Keratinocyte (primary cell): ENCODE results near the gene ITPK1. TPM values are rescaled to one million over a fixed set of nuclear protein-coding genes. Genes with fewer than 3 reads are reported as not detected.

Source experiments
- DNase-seq: peaks from one replicate; pipeline ENCODE4 v3.0.0-alpha.2; 2011; ENCODE audit warnings: low read depth, missing footprints, low spot score
- FAIRE-seq: peaks from 2 replicates; lab custom pipeline; 2011; peaks lifted over from hg19 to GRCh38; lab: Jason Lieb, UNC
- H2AFZ ChIP-seq: 2 replicates; pipeline ENCODE4 v1.6.0; 2012; ENCODE audit warnings: low read length, control low read depth, inconsistent platforms; ENCODE audit not compliant: control insufficient read depth
- H3K27ac ChIP-seq: 2 replicates; pipeline ENCODE4 v1.5.1; 2011; ENCODE audit warnings: low read length; ENCODE audit not compliant: control insufficient read depth, insufficient read depth
- H3K27me3 ChIP-seq: 3 replicates; pipeline ENCODE4 v1.6.0; 2011; ENCODE audit warnings: low read length; ENCODE audit not compliant: control insufficient read depth, insufficient read depth; ENCODE audit errors: extremely low read depth
- H3K36me3 ChIP-seq, 2 experiments: 2 replicates in 1 of 2; 3 replicates in 1 of 2; pipeline ENCODE4 v1.5.1; 2011; ENCODE audit warnings: low read length in 2 of 2, mild to moderate bottlenecking in 1 of 2; ENCODE audit not compliant: control insufficient read depth in 2 of 2, insufficient read depth in 2 of 2; ENCODE audit errors: extremely low read depth in 1 of 2
- H3K4me1 ChIP-seq: 3 replicates; pipeline ENCODE4 v1.5.1; 2011; ENCODE audit warnings: low read length; ENCODE audit not compliant: control insufficient read depth, insufficient read depth; ENCODE audit errors: extremely low read depth
- H3K4me2 ChIP-seq: 3 replicates; pipeline ENCODE4 v1.6.0; 2011; ENCODE audit warnings: low read depth, low read length; ENCODE audit not compliant: control insufficient read depth, insufficient read depth; ENCODE audit errors: extremely low read depth
- H3K4me3 ChIP-seq, 3 experiments: fragments of 200-600 bp in 1 of 3; sonication (generic) in 1 of 3; 2 replicates in 2 of 3; 3 replicates in 1 of 3; pipeline ENCODE4 v1.5.1; 2011 to 2016; ENCODE audit warnings: low read length in 3 of 3, mild to moderate bottlenecking in 3 of 3, control low read depth in 2 of 3, inconsistent platforms in 1 of 3, low read depth in 1 of 3, mixed read lengths in 1 of 3, mixed run types in 1 of 3, moderate library complexity in 1 of 3; ENCODE audit not compliant: control insufficient read depth in 2 of 3, insufficient read depth in 2 of 3; ENCODE audit errors: extremely low read depth in 1 of 3
- H3K79me2 ChIP-seq: 2 replicates; pipeline ENCODE4 v1.6.0; 2012; ENCODE audit warnings: low read length; ENCODE audit not compliant: control insufficient read depth, insufficient read depth
- H3K9ac ChIP-seq: 3 replicates; pipeline ENCODE4 v1.6.0; 2011; ENCODE audit warnings: low read length; ENCODE audit not compliant: control insufficient read depth, insufficient read depth; ENCODE audit errors: extremely low read depth
- H3K9me1 ChIP-seq: 3 replicates; pipeline ENCODE4 v1.6.0; 2011; ENCODE audit warnings: low read length; ENCODE audit not compliant: control insufficient read depth, insufficient read depth; ENCODE audit errors: extremely low read depth
- H3K9me3 ChIP-seq: 2 replicates; pipeline ENCODE4 v1.5.1; 2012; ENCODE audit warnings: low read depth, low read length; ENCODE audit not compliant: control insufficient read depth
- H4K20me1 ChIP-seq: 3 replicates; pipeline ENCODE4 v1.6.0; 2011; ENCODE audit warnings: low read length; ENCODE audit not compliant: control insufficient read depth, insufficient read depth; ENCODE audit errors: extremely low read depth
- CTCF ChIP-seq, 3 experiments: IDR thresholded peaks in 1 of 3; conservative IDR thresholded peaks in 1 of 3; optimal IDR thresholded peaks in 1 of 3; 2 replicates in 2 of 3; 3 replicates in 1 of 3; pipeline versions ENCODE3 to v1.5.1; 2011; ENCODE audit warnings: low read length in 3 of 3, mild to moderate bottlenecking in 3 of 3, moderate library complexity in 2 of 3, control low read depth in 1 of 3, inconsistent platforms in 1 of 3; ENCODE audit not compliant: insufficient read depth in 2 of 3; ENCODE audit errors: extremely low read depth in 1 of 3
- EZH2 ChIP-seq: IDR thresholded peaks from one replicate; pipeline ENCODE4 v1.6.1; 2012; ENCODE audit warnings: inconsistent platforms, mild to moderate bottlenecking, low read length, moderate library complexity
- dilution Hi-C: fragments of 300-500 bp; cut with MboI; formaldehyde crosslinking; loops from one replicate; pipeline ENCODE4 v1.7.0; 2020; ENCODE audit warnings: low sequenced_read_pairs; ENCODE audit not compliant: extremely low pct_ligation_motif_present
- polyA plus RNA-seq, 5 experiments: library from polyadenylated mRNA; depleted of rRNA in 3 of 5; stranded (reverse) in 3 of 5; stranded (forward) in 1 of 5; unstranded in 1 of 5; fragments of >200 nt; gene quantifications; 1 replicate in 1 of 5; 2 replicates in 3 of 5; 3 replicates in 1 of 5; pipeline versions ENCODE4 v1.2.1 to v1.2.3, GENCODE V29; 2011 to 2012; ENCODE audit warnings: missing spikeins in 2 of 5, low read depth in 1 of 5, low replicate concordance in 1 of 5

The ITPK1 gene
- polyA plus RNA-seq, 1 donor (not counting 4 experiments of a cell fraction or from before 2014, with no cell fraction given): 67.8 TPM

GRCh38 chr14:92993302-92993701 is 122.4 kb downstream of the ITPK1 start:
- Histone ChIP-seq H3K9ac (no peak overlapping the region), H3K79me2 (no peaks in the 10 kb centered on the region), H2AFZ (no peak overlapping the region), H3K27me3 (no peaks in the 10 kb centered on the region), H3K9me3 (no peaks in the 10 kb centered on the region), H3K4me2 (no peak overlapping the region), H3K4me1 (peaks cover 11% of the 10 kb centered on the region), H3K9me1 (no peaks in the 10 kb centered on the region), H4K20me1 (no peaks in the 10 kb centered on the region), H3K36me3 (peaks cover 11 to 24% of the 10 kb centered on the region in 2 experiments), H3K4me3 (no peak overlapping the region), H3K27ac (no peak overlapping the region)
- TF ChIP-seq CTCF (optimal IDR thresholded peaks at IDR 0.05 in 1 of 3, IDR thresholded peaks at IDR 0.05 in 1 of 3, conservative IDR thresholded peaks at IDR 0.05 in 1 of 3; ENCODE audit: extremely low read depth in 1 of 3, insufficient read depth in 2 of 3, low read length in 3 of 3): no peak
- TF ChIP-seq EZH2: no peak
- FAIRE-seq (no peak), DNase-seq (no peak)
- dilution Hi-C loops: no loop called here

GRCh38 chr14:92991536-92991935 is 124.2 kb downstream of the ITPK1 start:
- TF ChIP-seq CTCF (optimal IDR thresholded peaks at IDR 0.05 in 1 of 3, IDR thresholded peaks at IDR 0.05 in 1 of 3, conservative IDR thresholded peaks at IDR 0.05 in 1 of 3; ENCODE audit: extremely low read depth in 1 of 3, insufficient read depth in 2 of 3, low read length in 3 of 3) (no peak), EZH2 (no peak)
- DNase-seq: no peak
- no peaks in the 10 kb centered on the region for H4K20me1 ChIP-seq
- H3K4me2 ChIP-seq: no peak overlapping the region
- no peaks in the 10 kb centered on the region for H3K27me3 ChIP-seq
- dilution Hi-C loops: no loop called here
- peaks cover 6 to 21% of the 10 kb centered on the region in 2 experiments for H3K36me3 ChIP-seq
- no peak overlapping the region for H3K4me3 ChIP-seq
- H3K9me3 ChIP-seq: no peaks in the 10 kb centered on the region
- H3K9ac ChIP-seq: no peak overlapping the region
- H3K9me1 ChIP-seq: no peaks in the 10 kb centered on the region
- H2AFZ ChIP-seq: no peak overlapping the region
- no peak for FAIRE-seq
- peaks cover 25% of the 10 kb centered on the region for H3K4me1 ChIP-seq
- H3K79me2 ChIP-seq: no peaks in the 10 kb centered on the region
- no peak overlapping the region for H3K27ac ChIP-seq
